GM19240 (cell line): ENCODE results near the gene BTRC.

Experiments
- DNase-seq: peaks from one replicate; pipeline ENCODE4 v3.0.0; 2011; ENCODE audit warnings: low spot score; ENCODE audit not compliant: insufficient read length

BTRC gene

GRCh38 chr10:101441541-101442455 lies 87.8 kb downstream of the BTRC start:
- DNase-seq: no peak

GRCh38 chr10:101442456-101442800 lies 88.5 kb downstream of the BTRC start:
- DNase-seq: no peak

GRCh38 chr10:101444058-101444898 lies 90.3 kb downstream of the BTRC start:
- no peak for DNase-seq

GRCh38 chr10:101446071-101446470 lies 92.1 kb downstream of the BTRC start:
- no peak for DNase-seq

- DNase-seq: no peak
These were observed 93.0 kb downstream of the BTRC start for GRCh38 chr10:101446947-101447346.

- DNase-seq: no peak
These were observed 93.5 kb downstream of the BTRC start for GRCh38 chr10:101447477-101447876.

- no peak for DNase-seq
These were observed 96.5 kb downstream of the BTRC start for GRCh38 chr10:101450277-101451080.

- DNase-seq: no peak
These were observed 97.3 kb downstream of the BTRC start for GRCh38 chr10:101451261-101451660.

- DNase-seq: no peak
These were observed 97.7 kb downstream of the BTRC start for GRCh38 chr10:101451667-101452069.

GRCh38 chr10:101452176-101452575 lies 98.2 kb downstream of the BTRC start:
- DNase-seq: no peak

- no peak for DNase-seq
These were observed 98.6 kb downstream of the BTRC start for GRCh38 chr10:101452593-101452992.

- no peak for DNase-seq
These were observed 99.4 kb downstream of the BTRC start for GRCh38 chr10:101453318-101453717.

- no peak for DNase-seq
These were observed 100.1 kb downstream of the BTRC start for GRCh38 chr10:101453791-101454718.

- DNase-seq: no peak
These were observed 104.9 kb downstream of the BTRC start for GRCh38 chr10:101458869-101459268.

- no peak for DNase-seq
These were observed 110.1 kb downstream of the BTRC start for GRCh38 chr10:101464082-101464481.

GRCh38 chr10:101464599-101464998 lies 110.6 kb downstream of the BTRC start:
- DNase-seq: no peak

- DNase-seq: no peak
These were observed 112.3 kb downstream of the BTRC start for GRCh38 chr10:101466016-101466912.

- peak; percentile 45 for DNase-seq
These were observed 113.4 kb downstream of the BTRC start for GRCh38 chr10:101467286-101467770.

- no peak for DNase-seq
These were observed 114.2 kb downstream of the BTRC start for GRCh38 chr10:101468159-101468558.
